ENCODE measurements around the gene ARID2.

- no peak for TF ChIP-seq POLR2A (IDR thresholded peaks at IDR 0.05; ENCODE audit: low read length)
- TF ChIP-seq GATA1 (IDR thresholded peaks at IDR 0.05; ENCODE audit: low read depth, low read length): no peak
Observed at GRCh38 chr12:45774508-45775162, 45.1 kb downstream of the ARID2 start.
